Frontal cortex (tissue), 4 donors: Measurements from ENCODE around the gene CDC42BPB. TPM values are rescaled to one million over a fixed set of nuclear protein-coding genes. Genes with fewer than 3 reads are reported as not detected.
"Not testable (repeated sequence)": the region's sequence is repeated elsewhere in the genome, so short reads cannot be mapped to it uniquely, and the experiment has no call there.

Source experiments
- DNase-seq, 2 donors: peaks; one replicate each; pipeline ENCODE4 v3.0.0; 2012; ENCODE audit warnings: low spot score in 2 of 2
- FAIRE-seq: peaks from 2 replicates; lab custom pipeline; 2012; peaks lifted over from hg19 to GRCh38; lab: Jason Lieb, UNC
- total RNA-seq: library from RNA; depleted of rRNA; stranded (reverse); fragments of >200 nt; gene quantifications from one replicate; pipeline ENCODE4 v1.2.3, GENCODE V29; 2014
- donor health status: control.
- donor health status: control.
- donor health status: control.

CDC42BPB gene
- total RNA-seq, 1 donor from 2014 or later, result 64.0 TPM

GRCh38 chr14:103055695-103056094 is 1.7 kb downstream of the CDC42BPB start:
- no peak for DNase-seq
- no peak for FAIRE-seq

GRCh38 chr14:103052407-103052806 is 4.9 kb downstream of the CDC42BPB start:
- FAIRE-seq, result no peak
- DNase-seq, result no peak

GRCh38 chr14:103050935-103051334 is 6.4 kb downstream of the CDC42BPB start:
- DNase-seq (no peak), FAIRE-seq (no peak)

GRCh38 chr14:103047453-103047852 is 9.9 kb downstream of the CDC42BPB start:
- not testable (repeated sequence) for DNase-seq

GRCh38 chr14:103045371-103045869 is 11.9 kb downstream of the CDC42BPB start:
- FAIRE-seq (no peak), DNase-seq (no peak)

More at GRCh38 chr14:103047453-103047852, 9.9 kb downstream of the CDC42BPB start:
- FAIRE-seq, result not testable (repeated sequence)

DNA sequence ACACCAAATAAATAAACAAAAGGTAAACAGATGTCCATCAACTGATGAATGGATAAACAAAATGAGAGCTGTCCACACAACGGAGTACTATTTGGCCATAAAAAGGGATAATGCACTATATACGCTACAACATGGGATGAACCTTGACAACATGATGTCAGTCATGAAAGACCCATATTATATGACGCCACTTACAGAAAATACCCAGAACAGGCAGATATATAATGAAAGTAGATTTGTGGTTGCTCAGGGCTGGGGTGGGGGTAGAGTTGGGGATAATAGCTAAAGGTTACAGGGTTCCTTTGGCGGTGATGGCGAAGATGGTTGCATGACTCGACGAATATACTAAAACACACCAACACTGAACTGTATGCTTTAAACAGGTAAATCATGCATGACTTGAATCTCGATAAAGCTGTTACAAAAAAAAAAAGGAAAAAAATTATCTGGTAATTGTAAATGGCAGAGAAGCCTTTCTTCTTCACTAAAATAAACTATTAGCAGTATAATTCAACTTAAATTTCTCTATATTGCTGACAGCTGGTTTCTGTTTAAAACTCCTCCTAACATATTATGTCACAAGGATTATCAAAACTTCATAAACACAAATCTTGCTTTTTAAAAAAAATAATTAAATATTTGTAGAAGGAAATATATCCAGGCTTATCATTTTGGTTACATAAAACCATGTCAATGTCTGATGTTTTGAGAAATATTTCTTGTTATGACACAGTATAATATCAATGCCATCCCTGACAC is 13.9 kb downstream of the CDC42BPB start:
- DNase-seq, result no peak
- FAIRE-seq, result no peak

DNA sequence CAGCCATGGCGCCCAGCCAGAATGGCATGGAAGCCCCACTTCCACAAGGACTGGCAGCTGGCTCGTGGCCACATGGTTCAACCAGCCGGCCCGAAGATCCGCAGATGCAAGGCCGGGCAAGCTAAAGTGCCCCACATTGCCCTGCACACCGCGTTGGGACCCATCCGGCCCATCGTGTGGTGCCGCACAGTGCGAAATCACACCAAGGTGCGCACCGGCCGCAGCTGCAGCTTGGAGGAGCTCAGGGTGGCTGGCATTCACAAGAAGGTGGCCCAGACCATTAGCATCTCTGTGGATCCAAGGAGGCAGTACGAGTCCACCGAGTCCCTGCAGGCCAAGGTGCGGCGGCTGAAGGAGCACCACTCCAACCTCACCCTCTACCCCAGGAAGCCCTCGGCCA is 15.9 kb downstream of the CDC42BPB start:
- DNase-seq (no peak), FAIRE-seq (no peak)

DNA sequence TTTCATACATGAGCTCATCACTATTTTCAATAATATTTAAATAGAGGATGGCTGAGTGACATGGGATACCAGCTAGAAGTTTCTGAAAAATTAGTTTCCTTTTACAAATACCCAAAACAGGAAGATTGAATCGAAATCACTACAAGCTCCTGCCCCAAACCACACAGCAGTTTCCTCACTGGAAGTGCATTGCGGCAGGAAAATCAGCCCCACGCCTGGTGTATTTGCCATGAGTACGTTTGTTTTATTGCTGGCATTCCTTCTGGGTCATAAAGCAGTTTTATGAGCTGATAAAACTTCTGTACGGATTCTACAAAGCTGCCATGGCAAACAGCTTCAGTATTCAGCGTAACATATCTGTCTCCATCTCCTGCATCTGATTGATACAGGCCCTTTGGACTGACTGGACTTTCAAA is 23.7 kb downstream of the CDC42BPB start:
- no peak for DNase-seq

GRCh38 chr14:103031956-103032355 is 25.4 kb downstream of the CDC42BPB start:
- no peak for FAIRE-seq
- no peak for DNase-seq

More for the DNA sequence above, 23.7 kb downstream of the CDC42BPB start:
- FAIRE-seq, result no peak

DNA sequence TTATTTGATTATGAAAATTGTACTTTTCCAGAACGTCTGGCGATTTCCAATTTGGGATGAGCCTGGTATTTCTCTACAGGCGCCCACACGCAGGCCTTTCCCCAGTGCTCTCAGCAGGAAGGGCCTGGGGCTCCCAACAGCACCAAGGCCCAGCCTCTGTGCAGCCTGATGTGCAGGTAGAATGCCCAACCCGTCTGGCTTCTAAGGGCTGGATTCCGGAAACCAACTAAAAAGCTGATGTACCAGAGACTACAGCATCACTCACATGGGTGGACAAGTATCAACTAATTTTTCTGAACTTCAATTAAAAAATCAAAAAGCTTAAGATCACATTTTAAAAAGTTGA is 25.8 kb downstream of the CDC42BPB start:
- no peak for FAIRE-seq

DNA sequence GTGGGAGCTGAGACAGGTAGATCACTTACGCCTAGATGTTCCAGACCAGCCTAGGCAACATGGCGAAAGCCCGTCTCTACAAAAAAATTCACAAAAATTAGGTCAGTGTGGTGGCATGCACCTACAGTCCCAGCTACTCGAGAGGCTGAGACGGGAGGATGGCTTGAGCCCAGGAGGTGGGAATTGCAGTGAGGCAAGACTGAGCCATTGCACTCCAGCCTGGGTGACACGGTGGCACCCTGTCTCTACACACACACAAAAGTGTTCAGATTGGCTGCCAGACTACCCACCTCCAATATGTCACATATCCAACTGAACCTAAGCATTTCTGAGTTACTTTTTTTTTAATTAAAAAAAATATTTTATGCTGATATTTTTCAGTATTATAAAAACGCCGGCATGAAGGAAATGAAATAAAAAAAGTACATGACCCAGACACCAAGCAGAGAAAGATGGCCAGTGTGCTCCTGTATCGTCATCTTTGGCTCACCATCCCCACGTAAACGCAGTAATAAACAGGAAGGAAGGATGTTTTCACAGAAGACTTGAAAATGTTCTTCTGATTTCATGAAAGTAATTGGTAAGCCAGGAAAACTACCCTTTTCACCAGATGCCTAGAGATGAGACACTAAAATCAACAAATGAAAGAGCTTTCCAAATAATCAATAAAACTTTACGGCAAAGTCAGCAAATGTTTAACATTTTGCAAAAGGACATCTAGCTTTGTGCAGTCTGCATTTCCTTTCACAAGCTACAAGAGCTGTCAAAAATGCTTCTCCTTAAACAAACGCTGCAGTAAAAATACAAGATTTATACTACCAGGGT is 26.4 kb downstream of the CDC42BPB start:
- FAIRE-seq, result no peak

More for the DNA sequence above, 25.8 kb downstream of the CDC42BPB start:
- no peak for DNase-seq

DNA sequence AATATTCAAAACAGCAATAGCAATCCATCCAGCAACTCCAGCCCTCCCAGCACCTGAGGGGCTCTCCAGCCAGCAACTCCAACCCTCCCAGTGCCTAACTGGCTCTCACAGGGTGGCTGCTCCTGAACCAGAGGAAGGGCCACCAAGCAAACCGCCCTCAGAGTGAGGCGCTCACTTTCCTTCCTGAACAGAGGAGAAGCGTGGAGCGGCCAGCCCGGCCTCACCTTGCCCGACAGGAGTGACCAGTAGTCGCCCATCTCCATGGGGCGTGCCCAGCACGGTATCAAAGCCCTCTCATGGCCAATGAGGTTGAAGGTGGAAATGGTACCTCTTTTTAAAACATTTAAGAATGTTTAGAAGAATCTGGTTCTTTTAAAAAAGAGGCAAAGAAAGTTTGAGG is 27.4 kb downstream of the CDC42BPB start:
- FAIRE-seq, result no peak
- no peak for DNase-seq

More for the DNA sequence above, 26.4 kb downstream of the CDC42BPB start:
- no peak for DNase-seq

- DNase-seq (no peak), FAIRE-seq (no peak)
These were observed 28.6 kb downstream of the CDC42BPB start for GRCh38 chr14:103028772-103029171.

GRCh38 chr14:103028161-103028767 is 29.1 kb downstream of the CDC42BPB start:
- FAIRE-seq (no peak), DNase-seq (no peak)

DNA sequence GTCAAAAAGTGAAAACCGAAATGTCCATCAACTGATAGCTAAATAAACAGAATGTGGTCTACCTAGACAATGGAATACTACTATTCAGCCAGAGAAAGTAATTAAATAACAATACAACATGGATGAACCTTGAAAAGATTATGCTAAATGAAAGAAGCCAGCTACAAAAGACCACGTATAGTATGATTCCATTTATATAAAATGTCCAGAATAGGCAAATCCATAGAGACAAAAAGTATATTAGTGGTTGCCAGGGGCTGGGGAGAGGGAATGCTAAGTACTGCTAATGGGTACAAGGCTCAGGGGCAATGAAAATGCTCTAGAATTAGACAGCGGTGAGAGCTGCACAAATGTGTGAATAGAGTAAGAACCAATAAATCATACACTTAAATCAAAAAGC is 29.9 kb downstream of the CDC42BPB start:
- FAIRE-seq (no peak), DNase-seq (no peak)

DNA sequence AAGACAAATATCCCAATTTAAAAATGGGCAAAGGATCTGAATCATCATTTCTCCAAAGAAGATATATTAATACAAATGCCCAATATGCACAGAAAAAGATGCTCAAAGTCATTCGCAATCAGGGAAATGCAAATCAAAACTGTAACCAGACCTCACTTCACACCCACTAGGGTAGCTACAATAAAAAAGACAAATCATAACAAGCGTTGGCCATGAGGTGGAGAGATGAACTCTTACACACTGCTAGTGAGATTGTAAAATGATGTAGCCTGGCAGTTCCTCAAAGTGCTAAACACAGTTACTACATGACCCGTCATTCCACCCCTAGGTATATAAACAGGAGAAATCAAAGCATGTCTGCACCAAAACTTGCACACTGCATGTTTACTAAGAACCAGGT is 30.4 kb downstream of the CDC42BPB start:
- DNase-seq, result no peak

DNA sequence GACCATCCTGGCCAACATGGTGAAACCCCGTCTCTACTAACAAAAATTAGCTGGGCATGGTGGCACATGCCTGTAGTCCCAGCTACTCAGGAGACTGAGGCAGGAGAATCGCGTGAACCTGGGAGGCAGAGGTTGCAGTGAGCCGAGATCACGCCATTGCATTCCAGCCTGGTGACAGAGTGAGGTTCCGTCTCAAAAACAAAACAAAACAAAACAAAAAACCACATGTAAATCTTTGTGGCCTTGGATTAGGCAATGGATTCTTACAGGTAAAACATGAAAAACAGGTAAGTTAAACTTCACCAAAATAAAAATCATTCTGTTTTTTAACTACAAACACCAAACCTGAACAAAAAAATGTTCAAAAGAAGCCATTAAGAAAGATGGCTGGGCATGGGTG is 31.2 kb downstream of the CDC42BPB start:
- not testable (repeated sequence) for DNase-seq, FAIRE-seq

More for the DNA sequence above, 30.4 kb downstream of the CDC42BPB start:
- FAIRE-seq, result no peak

- DNase-seq (peak in 1 of 2 donors; percentile 58), FAIRE-seq (no peak)
These were observed 33.4 kb downstream of the CDC42BPB start for GRCh38 chr14:103023881-103024473.

GRCh38 chr14:103022685-103023044 is 34.7 kb downstream of the CDC42BPB start:
- no peak for DNase-seq
- no peak for FAIRE-seq
